ENCODE measurements around the gene NUP43. TPM values are rescaled to one million over a fixed set of nuclear protein-coding genes. Genes with fewer than 3 reads are reported as not detected.
"Not testable (repeated sequence)": the region's sequence is repeated elsewhere in the genome, so short reads cannot be mapped to it uniquely, and the experiment has no call there.

NUP43 gene
- total and polyA plus RNA-seq, 2 donors from 2014 or later = 9.9 to 36.1 TPM

- H3K4me3 ChIP-seq (ENCODE audit: low read length in 3 of 3) = no peak overlapping the region
- FAIRE-seq (no peak), DNase-seq (no peak)
- intact Hi-C loops (cut with DNase I) = no loop called here
- no peaks in the 10 kb centered on the region for H3K27me3 ChIP-seq (ENCODE audit: control insufficient read depth, insufficient read depth, low read length)
- H3K27ac ChIP-seq (ENCODE audit: low read depth in 2 of 2, low read length in 2 of 2) = no peak overlapping the region
- peaks cover 0 to 2% (median 0%) of the 10 kb centered on the region in 3 donors for H3K4me1 ChIP-seq (ENCODE audit: control insufficient read depth in 2 of 3, insufficient read depth in 2 of 3, low read depth in 1 of 3, low read length in 3 of 3)
- peaks cover 7 to 13% (median 8%) of the 10 kb centered on the region in 3 donors for H3K36me3 ChIP-seq (ENCODE audit: control insufficient read depth in 2 of 3, insufficient read depth in 3 of 3, low read length in 3 of 3)
- TF ChIP-seq CTCF (IDR thresholded peaks at IDR 0.05; ENCODE audit: borderline replicate concordance, extremely low read depth, insufficient read depth) = no peak
- no peaks in the 10 kb centered on the region for H3K9me3 ChIP-seq (ENCODE audit: control insufficient read depth in 2 of 3, insufficient read depth in 1 of 3, low read length in 3 of 3)
- H3K9ac ChIP-seq (ENCODE audit: low read length in 3 of 3) = no peak overlapping the region
These were observed 60.1 kb downstream of the NUP43 start for GRCh38 chr6:149686230-149686629.

GRCh38 chr6:149683256-149683859, 63.0 kb downstream of the NUP43 start:
- TF ChIP-seq CTCF (IDR thresholded peaks at IDR 0.05; ENCODE audit: borderline replicate concordance, extremely low read depth, insufficient read depth) = no peak
- DNase-seq (no peak), FAIRE-seq (no peak)
- no peak overlapping the region for H3K27ac ChIP-seq (ENCODE audit: low read depth in 2 of 2, low read length in 2 of 2)
- intact Hi-C loops (cut with DNase I) = no loop called here
- peaks cover 0 to 2% (median 0%) of the 10 kb centered on the region in 3 donors for H3K4me1 ChIP-seq (ENCODE audit: control insufficient read depth in 2 of 3, insufficient read depth in 2 of 3, low read depth in 1 of 3, low read length in 3 of 3)
- no peak overlapping the region for H3K9ac ChIP-seq (ENCODE audit: low read length in 3 of 3)
- H3K9me3 ChIP-seq (ENCODE audit: control insufficient read depth in 2 of 3, insufficient read depth in 1 of 3, low read length in 3 of 3) = no peaks in the 10 kb centered on the region
- peaks cover 7 to 16% (median 14%) of the 10 kb centered on the region in 3 donors for H3K36me3 ChIP-seq (ENCODE audit: control insufficient read depth in 2 of 3, insufficient read depth in 3 of 3, low read length in 3 of 3)
- H3K27me3 ChIP-seq (ENCODE audit: control insufficient read depth, insufficient read depth, low read length) = no peaks in the 10 kb centered on the region
- no peak overlapping the region for H3K4me3 ChIP-seq (ENCODE audit: low read length in 3 of 3)

- DNase-seq; H3K9ac ChIP-seq (ENCODE audit: low read length in 3 of 3); intact Hi-C loops (cut with DNase I); H3K27me3 ChIP-seq (ENCODE audit: control insufficient read depth, insufficient read depth, low read length); H3K4me1 ChIP-seq (ENCODE audit: control insufficient read depth in 2 of 3, insufficient read depth in 2 of 3, low read depth in 1 of 3, low read length in 3 of 3); H3K4me3 ChIP-seq (ENCODE audit: low read length in 3 of 3); H3K27ac ChIP-seq (ENCODE audit: low read depth in 2 of 2, low read length in 2 of 2); H3K9me3 ChIP-seq (ENCODE audit: control insufficient read depth in 2 of 3, insufficient read depth in 1 of 3, low read length in 3 of 3); FAIRE-seq: not testable (repeated sequence)
- H3K36me3 ChIP-seq (ENCODE audit: control insufficient read depth in 2 of 3, insufficient read depth in 3 of 3, low read length in 3 of 3) = peaks cover 7 to 23% (median 17%) of the 10 kb centered on the region in 3 donors
These were observed 64.5 kb downstream of the NUP43 start for GRCh38 chr6:149681845-149682244.

- H3K4me1 ChIP-seq (ENCODE audit: control insufficient read depth in 2 of 3, insufficient read depth in 2 of 3, low read depth in 1 of 3, low read length in 3 of 3) = peaks cover 0 to 2% (median 0%) of the 10 kb centered on the region in 3 donors
- intact Hi-C loops (cut with DNase I) = no loop called here
- H3K27me3 ChIP-seq (ENCODE audit: control insufficient read depth, insufficient read depth, low read length) = no peaks in the 10 kb centered on the region
- DNase-seq (no peak), FAIRE-seq (no peak)
- no peak overlapping the region for H3K9ac ChIP-seq (ENCODE audit: low read length in 3 of 3)
- TF ChIP-seq CTCF (IDR thresholded peaks at IDR 0.05; ENCODE audit: borderline replicate concordance, extremely low read depth, insufficient read depth) = no peak
- H3K9me3 ChIP-seq (ENCODE audit: control insufficient read depth in 2 of 3, insufficient read depth in 1 of 3, low read length in 3 of 3) = no peaks in the 10 kb centered on the region
- no peak overlapping the region for H3K27ac ChIP-seq (ENCODE audit: low read depth in 2 of 2, low read length in 2 of 2)
- H3K4me3 ChIP-seq (ENCODE audit: low read length in 3 of 3) = no peak overlapping the region
- peaks cover 9 to 23% (median 17%) of the 10 kb centered on the region in 3 donors for H3K36me3 ChIP-seq (ENCODE audit: control insufficient read depth in 2 of 3, insufficient read depth in 3 of 3, low read length in 3 of 3)
These were observed 65.1 kb downstream of the NUP43 start for GRCh38 chr6:149681209-149681608.
